IMR-90 (cell line): ENCODE measurements around the gene CRTAC1. TPM values are rescaled to one million over a fixed set of nuclear protein-coding genes. Genes with fewer than 3 reads are reported as not detected.
"Not testable (repeated sequence)": the region's sequence is repeated elsewhere in the genome, so short reads cannot be mapped to it uniquely, and the experiment has no call there.

Experiments
- ATAC-seq: fragments of 200-7000 bp; cut with Tn5 transposase; 2 replicates; pipeline ENCODE4 v1.9.1; 2020; ENCODE audit warnings: low read depth, mild to moderate bottlenecking, moderate library complexity
- BruUV-seq: library from RNA; stranded (reverse); fragments of 400-500 nt; replicated peaks from 2 replicates; lab custom pipeline; 2021; lab: Mats Ljungman, UMichigan
- CTCF ChIA-PET: fragments of 300-600 bp; formaldehyde crosslinking; extraction: SDS; loops from one replicate; lab custom pipeline; 2021; ENCODE audit warnings: antibody characterized with exemption; lab: Yijun Ruan, JAX
- POLR2A ChIA-PET: fragments of 300-600 bp; sonication (Branson Sonifier 250); formaldehyde crosslinking; loops from one replicate; lab custom pipeline; 2022; ENCODE audit warnings: antibody characterized with exemption; ENCODE audit not compliant: unreplicated experiment; lab: Charles Lee
- DNase-seq: peaks from one replicate; pipeline ENCODE4 v3.0.0; 2013
- H2AFZ ChIP-seq: replicated peaks from 2 replicates; pipeline ENCODE3; 2013; ENCODE audit warnings: low read length, mild to moderate bottlenecking; ENCODE audit not compliant: poor library complexity
- H2AK5ac ChIP-seq: 2 replicates; pipeline ENCODE4 v1.6.1; 2013; ENCODE audit warnings: low read depth, low read length, inconsistent platforms
- H2AK9ac ChIP-seq: replicated peaks from 2 replicates; pipeline ENCODE3; 2013; ENCODE audit warnings: mild to moderate bottlenecking, low read depth, low read length, moderate library complexity; ENCODE audit not compliant: poor library complexity
- H2BK120ac ChIP-seq: 2 replicates; pipeline ENCODE4 v1.6.1; 2013; ENCODE audit warnings: low read depth, low read length, inconsistent platforms
- H2BK15ac ChIP-seq: 3 replicates; pipeline ENCODE4 v1.6.1; 2013; ENCODE audit warnings: low read depth, low read length, inconsistent platforms
- H2BK20ac ChIP-seq: 2 replicates; pipeline ENCODE4 v1.6.1; 2013; ENCODE audit warnings: low read depth, mild to moderate bottlenecking, inconsistent platforms, low read length, moderate library complexity
- H2BK5ac ChIP-seq: 2 replicates; pipeline ENCODE4 v1.6.1; 2013; ENCODE audit warnings: mild to moderate bottlenecking, low read depth, low read length, inconsistent platforms; ENCODE audit not compliant: poor library complexity, severe bottlenecking
- H3K14ac ChIP-seq: replicated peaks from 2 replicates; pipeline ENCODE4 v1.6.1; 2013; ENCODE audit warnings: low read depth, low read length, inconsistent platforms
- H3K18ac ChIP-seq: 2 replicates; pipeline ENCODE4 v1.6.1; 2013; ENCODE audit warnings: low read depth, low read length, control low read depth
- H3K23ac ChIP-seq: 2 replicates; pipeline ENCODE4 v1.6.1; 2013; ENCODE audit warnings: low read depth, low read length, inconsistent platforms
- H3K27ac ChIP-seq: 2 replicates; pipeline ENCODE4 v1.5.1; 2013; ENCODE audit warnings: mild to moderate bottlenecking, control low read depth, low read length; ENCODE audit not compliant: insufficient read depth
- H3K27me3 ChIP-seq: 2 replicates; pipeline ENCODE4 v1.6.1; 2013; ENCODE audit warnings: low read length; ENCODE audit not compliant: control insufficient read depth, insufficient read depth
- H3K36me3 ChIP-seq: 2 replicates; pipeline ENCODE4 v1.6.1; 2013; ENCODE audit warnings: low read length, mixed read lengths; ENCODE audit not compliant: control insufficient read depth, insufficient read depth
- H3K4ac ChIP-seq: 2 replicates; pipeline ENCODE4 v1.6.1; 2013; ENCODE audit warnings: low read depth, low read length, inconsistent platforms
- H3K4me1 ChIP-seq: 2 replicates; pipeline ENCODE4 v1.6.1; 2013; ENCODE audit warnings: low read length, mixed read lengths; ENCODE audit not compliant: control insufficient read depth, insufficient read depth
- H3K4me2 ChIP-seq: 2 replicates; pipeline ENCODE4 v1.6.1; 2013; ENCODE audit warnings: low read depth, mild to moderate bottlenecking, control low read depth, low read length, moderate library complexity
- H3K4me3 ChIP-seq: 2 replicates; pipeline ENCODE4 v1.5.1; 2013; ENCODE audit warnings: low read depth, mild to moderate bottlenecking, control low read depth, low read length, moderate library complexity; ENCODE audit not compliant: insufficient read depth
- H3K56ac ChIP-seq: 2 replicates; pipeline ENCODE4 v1.6.1; 2013; ENCODE audit warnings: low read length, inconsistent platforms; ENCODE audit not compliant: insufficient read depth; ENCODE audit errors: extremely low read depth
- H3K79me1 ChIP-seq, 2 experiments: 2 replicates each; pipeline ENCODE4 v1.6.1; 2013; ENCODE audit warnings: low read length in 2 of 2, inconsistent platforms in 1 of 2, low read depth in 1 of 2
- H3K9ac ChIP-seq: 2 replicates; pipeline ENCODE4 v1.6.1; 2013; ENCODE audit warnings: low read depth, low read length, control low read depth
- H3K9me1 ChIP-seq: 2 replicates; pipeline ENCODE4 v1.6.1; 2013; ENCODE audit warnings: low read length, inconsistent platforms; ENCODE audit not compliant: insufficient read depth
- H3K9me3 ChIP-seq: 2 replicates; pipeline ENCODE4 v1.6.1; 2013; ENCODE audit warnings: low read length; ENCODE audit not compliant: control insufficient read depth, insufficient read depth
- H4K20me1 ChIP-seq: 2 replicates; pipeline ENCODE4 v1.6.1; 2013; ENCODE audit warnings: low read length, inconsistent platforms; ENCODE audit not compliant: insufficient read depth
- H4K5ac ChIP-seq: 2 replicates; pipeline ENCODE4 v1.6.1; 2013; ENCODE audit warnings: mild to moderate bottlenecking, low read depth, low read length, control low read depth
- H4K8ac ChIP-seq, 2 experiments: 2 replicates each; pipeline ENCODE4 v1.6.1; 2013; ENCODE audit warnings: low read depth in 2 of 2, low read length in 2 of 2, control low read depth in 1 of 2, inconsistent platforms in 1 of 2
- H4K91ac ChIP-seq: 2 replicates; pipeline ENCODE4 v1.6.1; 2013; ENCODE audit warnings: low read depth, low read length, inconsistent platforms; ENCODE audit not compliant: insufficient read depth
- WGBS, 2 experiments: methylation state at CpG; one replicate each; pipeline versions ENCODE4 v1.1.5 to v1.1.7; 2013; ENCODE audit warnings: missing lambda C conversion rate in 2 of 2; ENCODE audit not compliant: insufficient read length in 1 of 2; ENCODE audit errors: extremely low coverage in 2 of 2; 5-methylcytosine and 5-hydroxymethylcytosine counted together
- dilution Hi-C: fragments of 300-500 bp; cut with HindIII; formaldehyde crosslinking; loops from one replicate; pipeline ENCODE4 v1.14.3; 2018; ENCODE audit warnings: low sequenced_read_pairs; ENCODE audit not compliant: unreplicated experiment
- in situ Hi-C: fragments of 300-500 bp; cut with MboI; formaldehyde crosslinking; loops from 3 replicates; pipeline ENCODE4 v1.14.3; 2019; ENCODE audit warnings: low sequenced_read_pairs, inconsistent platforms, mixed read lengths
- intact Hi-C: fragments of 100-400 bp; cut with micrococcal nuclease; formaldehyde crosslinking; loops from 2 replicates; pipeline ENCODE4 v1.10.0; 2022
- polyA plus RNA-seq, 3 experiments: library from polyadenylated mRNA; depleted of rRNA; stranded (reverse); fragments of >200 nt; gene quantifications; 2 replicates each; pipeline ENCODE4 v1.2.3, GENCODE V29; 2012; ENCODE audit warnings: low replicate concordance in 1 of 3
- total RNA-seq: library from RNA; depleted of rRNA; stranded (reverse); fragments of >200 nt; gene quantifications from 2 replicates; pipeline ENCODE4 v1.2.3, GENCODE V29; 2012

The CRTAC1 gene
- total and polyA plus RNA-seq, 2 of the 4 experiments (the other 2 are of a cell fraction) = not detected

DNA sequence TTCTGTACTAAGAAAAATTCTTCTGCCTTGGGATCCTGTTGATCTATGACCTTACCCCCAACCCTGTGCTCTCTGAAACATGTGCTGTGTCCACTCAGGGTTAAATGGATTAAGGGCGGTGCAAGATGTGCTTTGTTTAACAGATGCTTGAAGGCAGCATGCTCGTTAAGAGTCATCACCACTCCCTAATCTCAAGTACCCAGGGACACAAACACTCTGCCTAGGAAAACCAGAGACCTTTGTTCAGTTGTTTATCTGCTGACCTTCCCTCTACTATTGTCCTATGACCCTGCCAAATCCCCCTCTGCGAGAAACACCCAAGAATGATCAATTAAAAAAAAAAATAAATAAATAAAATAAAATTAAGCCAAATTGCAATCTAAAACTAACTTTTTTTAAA is 188.3 kb downstream of the CRTAC1 start:
- CTCF ChIA-PET, H3K4me1 ChIP-seq, H3K9ac ChIP-seq, H4K20me1 ChIP-seq, DNase-seq, H3K56ac ChIP-seq, H4K5ac ChIP-seq, H4K8ac ChIP-seq, H2AK9ac ChIP-seq, H3K4me2 ChIP-seq, H2BK20ac ChIP-seq, POLR2A ChIA-PET, H3K14ac ChIP-seq, H3K27ac ChIP-seq, H3K4me3 ChIP-seq, H2AK5ac ChIP-seq, H3K18ac ChIP-seq, H3K36me3 ChIP-seq, H3K27me3 ChIP-seq, H3K9me1 ChIP-seq, intact Hi-C loops, H4K91ac ChIP-seq, H3K23ac ChIP-seq, H3K79me1 ChIP-seq, H3K9me3 ChIP-seq, BruUV-seq, ATAC-seq, H2BK15ac ChIP-seq, in situ Hi-C loops, H3K4ac ChIP-seq, H2BK120ac ChIP-seq, dilution Hi-C loops, H2BK5ac ChIP-seq, H2AFZ ChIP-seq: not testable (repeated sequence)
- WGBS, 2 experiments = no CpG with 5 or more reads among the region's 3 CpGs

DNA sequence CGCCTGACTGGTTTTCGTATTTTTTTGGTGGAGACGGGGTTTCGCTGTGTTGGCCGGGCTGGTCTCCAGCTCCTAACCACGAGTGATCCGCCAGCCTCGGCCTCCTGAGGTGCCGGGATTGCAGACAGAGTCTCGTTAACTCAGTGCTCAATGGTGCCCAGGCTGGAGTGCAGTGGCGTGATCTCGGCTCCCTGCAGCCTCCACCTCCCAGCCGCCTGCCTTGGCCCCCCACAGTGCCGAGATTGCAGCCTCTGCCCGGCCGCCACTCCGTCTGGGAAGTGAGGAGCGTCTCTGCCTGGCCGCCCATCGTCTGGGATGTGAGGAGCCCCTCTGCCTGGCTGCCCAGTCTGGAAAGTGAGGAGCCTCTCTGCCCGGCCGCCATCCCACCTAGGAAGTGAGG is 189.3 kb downstream of the CRTAC1 start:
- H3K4me3 ChIP-seq, H2BK120ac ChIP-seq, H2BK15ac ChIP-seq, H2AK5ac ChIP-seq, ATAC-seq, H3K27me3 ChIP-seq, dilution Hi-C loops, H3K4ac ChIP-seq, intact Hi-C loops, POLR2A ChIA-PET, H3K36me3 ChIP-seq, H3K4me2 ChIP-seq, H4K20me1 ChIP-seq, H2BK5ac ChIP-seq, in situ Hi-C loops, H3K27ac ChIP-seq, BruUV-seq, H3K14ac ChIP-seq, H4K8ac ChIP-seq, H4K5ac ChIP-seq, H4K91ac ChIP-seq, H3K18ac ChIP-seq, H2AFZ ChIP-seq, H3K9ac ChIP-seq, H3K56ac ChIP-seq, H3K23ac ChIP-seq, H3K9me1 ChIP-seq, H2AK9ac ChIP-seq, H2BK20ac ChIP-seq, H3K79me1 ChIP-seq, H3K9me3 ChIP-seq, CTCF ChIA-PET, DNase-seq, H3K4me1 ChIP-seq: not testable (repeated sequence)
- WGBS, 2 experiments = no CpG with 5 or more reads among the region's 22 CpGs
